Sigmoid colon (tissue), 7 donors: ENCODE data around the gene GLG1. TPM values are rescaled to one million over a fixed set of nuclear protein-coding genes. Genes with fewer than 3 reads are reported as not detected.

Source experiments
- DNase-seq: peaks from one replicate; pipeline ENCODE4 v3.0.0-alpha.2; 2019
- H3K27ac ChIP-seq, 4 donors: fragments of 200-600 bp; sonication (generic); one replicate each; pipeline ENCODE4 v1.5.1; 2016 to 2019; ENCODE audit warnings: mild to moderate bottlenecking in 1 of 4
- H3K27me3 ChIP-seq, 3 donors: fragments of 200-600 bp; sonication (generic); one replicate each; pipeline ENCODE4 v1.5.1; 2019; ENCODE audit warnings: mild to moderate bottlenecking in 1 of 3
- H3K36me3 ChIP-seq, 4 donors: fragments of 200-600 bp; sonication (generic); one replicate each; pipeline ENCODE4 v1.5.1; 2016 to 2019
- H3K4me1 ChIP-seq, 4 donors: fragments of 200-600 bp; sonication (generic); one replicate each; pipeline ENCODE4 v1.5.1; 2017 to 2019
- H3K4me3 ChIP-seq, 4 donors: fragments of 200-600 bp; sonication (generic); one replicate each; pipeline ENCODE4 v1.5.1; 2017 to 2019; ENCODE audit warnings: mild to moderate bottlenecking in 2 of 4, moderate library complexity in 1 of 4
- H3K9me3 ChIP-seq, 4 donors: fragments of 200-600 bp in 3 of 4; sonication (generic) in 3 of 4; one replicate each; pipeline versions ENCODE4 v1.5.1 to v1.6.1; 2013 to 2019
- CTCF ChIP-seq, 4 experiments: fragments of 450-650 bp in 3 of 4; fragments of 200-600 bp in 1 of 4; IDR thresholded peaks; one replicate each; pipeline ENCODE4 v1.5.1; 2016 to 2019; ENCODE audit warnings: antibody characterized with exemption in 4 of 4, mild to moderate bottlenecking in 3 of 4, moderate library complexity in 2 of 4
- EP300 ChIP-seq, 4 donors: sonication (generic); formaldehyde crosslinking; IDR thresholded peaks; one replicate each; pipeline ENCODE4 v1.6.1; 2017; ENCODE audit warnings: antibody characterized with exemption in 4 of 4
- POLR2A ChIP-seq, 2 donors: fragments of 450-650 bp; IDR thresholded peaks; one replicate each; pipeline ENCODE4 v1.6.1; 2016; ENCODE audit warnings: antibody characterized with exemption in 2 of 2, mild to moderate bottlenecking in 2 of 2, moderate library complexity in 2 of 2
- POLR2AphosphoS5 ChIP-seq, 4 donors: sonication (generic); formaldehyde crosslinking; IDR thresholded peaks; one replicate each; pipeline ENCODE4 v1.6.1; 2017; ENCODE audit warnings: antibody characterized with exemption in 4 of 4
- WGBS, 2 donors: extraction: QIAGEN DNeasy Blood & Tissue Kit; methylation state at CpG; one replicate each; pipeline ENCODE4 v1.1.7; 2013; 5-methylcytosine and 5-hydroxymethylcytosine counted together
- intact Hi-C: fragments of 100-400 bp; cut with DNase I; formaldehyde crosslinking; loops from one replicate; pipeline ENCODE4 v1.15.1; 2023
- polyA plus RNA-seq, 3 donors: library from polyadenylated mRNA; stranded (reverse); fragments of 200-250 nt; gene quantifications; one replicate each; pipeline ENCODE4 v1.2.3, GENCODE V29; 2013
- total RNA-seq, 4 donors: library from RNA; depleted of rRNA; stranded (reverse); fragments of >200 nt; gene quantifications; one replicate each; pipeline ENCODE4 v1.1.0, GENCODE V29; 2016
- donor health status: healthy with polysubstance abuse.
- donor health status: Bipolar disorder and iron deficiency.
- donor health status: healthy.

Gene GLG1
- total and polyA plus RNA-seq, 7 donors, result 4.2 to 138 (median 78.7) TPM

GRCh38 chr16:74496054-74496453 lies 110.9 kb downstream of the GLG1 start:
- WGBS, 2 donors, result 97 to 99% methylated on average over 3 of the region's 3 CpGs
- no peak for DNase-seq
- Histone ChIP-seq H3K4me3 (no peak overlapping the region), H3K27ac (no peak overlapping the region), H3K36me3 (peaks cover 0 to 50% (median 16%) of the 10 kb centered on the region in 4 donors), H3K27me3 (no peaks in the 10 kb centered on the region), H3K9me3 (no peaks in the 10 kb centered on the region), H3K4me1 (no peaks in the 10 kb centered on the region)
- TF ChIP-seq POLR2A (IDR thresholded peaks at IDR 0.05) (no peak), EP300 (IDR thresholded peaks at IDR 0.05) (no peak), POLR2AphosphoS5 (IDR thresholded peaks at IDR 0.05) (no peak), CTCF (IDR thresholded peaks at IDR 0.05) (no peak)
- intact Hi-C loops, result no loop called here

DNA sequence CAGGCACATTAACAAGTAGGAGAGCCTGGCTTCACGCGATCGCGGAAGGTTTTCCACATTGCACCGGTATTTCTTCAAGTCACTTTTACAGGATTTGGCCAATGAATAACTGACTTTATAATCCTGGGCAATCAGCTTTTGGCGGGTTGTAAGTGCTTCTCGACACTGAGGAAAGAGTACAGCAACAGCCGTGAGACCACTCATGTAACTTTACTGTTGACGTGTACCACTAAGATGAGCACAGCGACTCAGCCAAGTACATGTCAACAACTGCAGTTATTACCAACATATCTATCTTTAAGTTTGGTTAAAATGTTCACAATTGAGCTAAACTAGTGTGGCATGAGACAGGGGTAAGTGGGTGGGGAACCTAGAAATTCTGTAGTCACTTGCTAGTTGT lies 113.9 kb downstream of the GLG1 start:
- H3K27ac ChIP-seq, result no peak overlapping the region
- no peaks in the 10 kb centered on the region for H3K4me1 ChIP-seq
- H3K4me3 ChIP-seq, result no peak overlapping the region
- no peaks in the 10 kb centered on the region for H3K9me3 ChIP-seq
- DNase-seq, result no peak
- H3K27me3 ChIP-seq, result no peaks in the 10 kb centered on the region
- intact Hi-C loops, result no loop called here
- TF ChIP-seq POLR2A (IDR thresholded peaks at IDR 0.05) (no peak), POLR2AphosphoS5 (IDR thresholded peaks at IDR 0.05) (no peak), EP300 (IDR thresholded peaks at IDR 0.05) (no peak), CTCF (IDR thresholded peaks at IDR 0.05) (no peak)
- 79 to 85% methylated on average over 10 of the region's 10 CpGs for WGBS, 2 donors
- peaks cover 0 to 72% (median 16%) of the 10 kb centered on the region in 4 donors for H3K36me3 ChIP-seq

GRCh38 chr16:74487634-74488495 lies 119.0 kb downstream of the GLG1 start:
- no peak for DNase-seq
- intact Hi-C loops, result no loop called here
- 92 to 94% methylated on average over 9 of the region's 9 CpGs for WGBS, 2 donors
- Histone ChIP-seq H3K36me3 (peaks cover 8 to 80% (median 19%) of the 10 kb centered on the region in 4 donors), H3K9me3 (no peaks in the 10 kb centered on the region), H3K27ac (no peak overlapping the region), H3K4me1 (no peaks in the 10 kb centered on the region), H3K27me3 (no peaks in the 10 kb centered on the region), H3K4me3 (no peak overlapping the region)
- no peak for TF ChIP-seq POLR2A (IDR thresholded peaks at IDR 0.05)
- no peak for TF ChIP-seq CTCF (IDR thresholded peaks at IDR 0.05)
- TF ChIP-seq POLR2AphosphoS5 (IDR thresholded peaks at IDR 0.05), result no peak
- no peak for TF ChIP-seq EP300 (IDR thresholded peaks at IDR 0.05)

DNA sequence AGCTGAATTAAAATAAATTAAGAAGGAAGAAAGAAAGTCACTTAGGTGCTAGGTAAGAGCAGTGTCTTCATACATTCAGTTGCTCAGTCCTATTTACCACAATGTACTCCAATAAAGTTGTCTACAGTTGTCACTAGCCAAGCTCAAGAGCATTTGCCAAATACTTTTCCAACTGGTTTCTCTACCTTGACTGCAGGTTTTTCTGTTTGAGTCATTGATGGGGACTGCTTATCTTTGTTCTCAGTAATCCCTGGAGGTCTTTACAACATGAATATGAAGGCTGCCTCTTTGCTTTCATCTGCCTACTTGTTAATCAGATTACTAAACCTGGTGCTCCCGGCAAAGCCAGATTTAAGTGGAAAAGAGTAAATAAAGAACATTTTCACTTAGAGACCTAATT lies 121.0 kb downstream of the GLG1 start:
- peaks cover 8 to 71% (median 16%) of the 10 kb centered on the region in 4 donors for H3K36me3 ChIP-seq
- intact Hi-C loops, result no loop called here
- no peaks in the 10 kb centered on the region for H3K4me1 ChIP-seq
- TF ChIP-seq EP300 (IDR thresholded peaks at IDR 0.05) (no peak), POLR2AphosphoS5 (IDR thresholded peaks at IDR 0.05) (no peak), CTCF (IDR thresholded peaks at IDR 0.05) (no peak), POLR2A (IDR thresholded peaks at IDR 0.05) (no peak)
- H3K9me3 ChIP-seq, result no peaks in the 10 kb centered on the region
- no peak overlapping the region for H3K4me3 ChIP-seq
- 79 to 80% methylated on average over 1 of the region's 1 CpG for WGBS, 2 donors
- H3K27ac ChIP-seq, result no peak overlapping the region
- H3K27me3 ChIP-seq, result no peaks in the 10 kb centered on the region
- DNase-seq, result no peak
